ENCODE data around the gene GJA9.
"Not testable (repeated sequence)": the region's sequence is repeated elsewhere in the genome, so short reads cannot be mapped to it uniquely, and the experiment has no call there.

The GJA9 gene

GRCh38 chr1:38873027-38873969 is 8.1 kb downstream of the GJA9 start, which contains the start of gene MYCBP:
TSS of gene MYCBP (minus strand) at chr1:38873348. CDS start at chr1:38873305, 43 bp downstream.
- peak; percentile 88 to 95 (median 94) for DNase-seq

- DNase-seq: peak in 2 of 4 experiments; percentile 24 to 26
These were observed 8.9 kb downstream of the GJA9 start for GRCh38 chr1:38872401-38873026.

- DNase-seq: no peak
These were observed 10.4 kb downstream of the GJA9 start for GRCh38 chr1:38870996-38871395.

- DNase-seq: no peak
These were observed 14.2 kb downstream of the GJA9 start for GRCh38 chr1:38867208-38867607.

GRCh38 chr1:38865112-38865715 is 16.2 kb downstream of the GJA9 start:
- no peak for DNase-seq

- no peak for DNase-seq
These were observed 21.0 kb downstream of the GJA9 start for GRCh38 chr1:38860454-38860795.

- DNase-seq: peak; percentile 95 to 98 (median 97)
These were observed 21.6 kb downstream of the GJA9 start, which contains the start of gene RRAGC for GRCh38 chr1:38859561-38860453. TSS of gene RRAGC (minus strand) at chr1:38859772. CDS start at chr1:38859646, 126 bp downstream.

GRCh38 chr1:38858833-38859560 is 22.4 kb downstream of the GJA9 start:
- DNase-seq: peak in 3 of 4 experiments; percentile 29 to 43 (median 41)

- no peak for DNase-seq
These were observed 28.6 kb downstream of the GJA9 start for GRCh38 chr1:38852780-38853179.

GRCh38 chr1:38848071-38848470 is 33.3 kb downstream of the GJA9 start:
- no peak for DNase-seq

GRCh38 chr1:38846210-38846609 is 35.2 kb downstream of the GJA9 start:
- DNase-seq: no peak

- DNase-seq: not testable (repeated sequence)
These were observed 36.3 kb downstream of the GJA9 start for GRCh38 chr1:38845088-38845487.

- no peak for DNase-seq
These were observed 41.1 kb downstream of the GJA9 start for GRCh38 chr1:38840281-38840680.

GRCh38 chr1:38839363-38839762 is 42.0 kb downstream of the GJA9 start:
- no peak for DNase-seq

- DNase-seq: not testable (repeated sequence)
These were observed 45.1 kb downstream of the GJA9 start for GRCh38 chr1:38836316-38836715.

GRCh38 chr1:38834937-38835827 is 46.2 kb downstream of the GJA9 start:
- DNase-seq: peak in 1 of 4 experiments; percentile 3

- no peak for DNase-seq
These were observed 47.1 kb downstream of the GJA9 start for GRCh38 chr1:38834221-38834782.

GRCh38 chr1:38833146-38833545 is 48.2 kb downstream of the GJA9 start:
- no peak for DNase-seq

- no peak for DNase-seq
These were observed 49.0 kb downstream of the GJA9 start for GRCh38 chr1:38832370-38832734.

GRCh38 chr1:38831731-38832369 is 49.5 kb downstream of the GJA9 start:
- DNase-seq: no peak

Data from activated CD4-positive, CD25-positive, alpha-beta regulatory T cell (primary cell).